ENCODE measurements around the gene SPRED1.
"Not testable (repeated sequence)": the region's sequence is repeated elsewhere in the genome, so short reads cannot be mapped to it uniquely, and the experiment has no call there.

Gene SPRED1

GRCh38 chr15:38277281-38277680 lies 24.6 kb downstream of the SPRED1 start:
- H3K27ac Mint-ChIP-seq; H3K4me1 Mint-ChIP-seq; ATAC-seq (ENCODE audit: low read depth); H3K9me3 Mint-ChIP-seq; H3K4me3 Mint-ChIP-seq; H3K27me3 Mint-ChIP-seq; H3K36me3 Mint-ChIP-seq; DNase-seq (ENCODE audit: low spot score in 2 of 2): not testable (repeated sequence)

DNA sequence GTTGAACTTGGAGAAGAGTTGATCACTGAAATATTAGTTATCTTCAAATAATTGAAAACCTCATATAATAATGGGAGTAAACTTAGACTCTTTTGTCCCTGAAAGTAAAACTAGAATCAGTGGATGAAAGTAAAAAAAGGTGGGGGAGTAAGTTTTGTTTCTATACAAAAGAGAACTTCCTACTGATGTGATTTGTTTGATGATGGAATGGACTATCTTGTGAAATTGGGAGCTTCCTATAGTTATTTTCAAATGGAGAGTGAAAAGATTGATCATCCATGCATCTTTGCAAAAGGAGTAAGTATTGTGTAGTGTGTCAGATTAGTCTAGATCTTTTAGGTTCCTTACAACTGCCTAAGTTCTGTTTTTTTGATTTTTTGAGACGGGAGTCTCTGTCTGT lies 28.4 kb downstream of the SPRED1 start:
- DNase-seq (ENCODE audit: low spot score in 2 of 2) (no peak), ATAC-seq (ENCODE audit: low read depth) (no peak)
- Mint-ChIP-seq H3K4me3 (no peak overlapping the region), H3K36me3 (no peaks in the 10 kb centered on the region), H3K27ac (no peak overlapping the region), H3K27me3 (no peaks in the 10 kb centered on the region), H3K4me1 (no peaks in the 10 kb centered on the region), H3K9me3 (peaks cover 2% of the 10 kb centered on the region)

DNA sequence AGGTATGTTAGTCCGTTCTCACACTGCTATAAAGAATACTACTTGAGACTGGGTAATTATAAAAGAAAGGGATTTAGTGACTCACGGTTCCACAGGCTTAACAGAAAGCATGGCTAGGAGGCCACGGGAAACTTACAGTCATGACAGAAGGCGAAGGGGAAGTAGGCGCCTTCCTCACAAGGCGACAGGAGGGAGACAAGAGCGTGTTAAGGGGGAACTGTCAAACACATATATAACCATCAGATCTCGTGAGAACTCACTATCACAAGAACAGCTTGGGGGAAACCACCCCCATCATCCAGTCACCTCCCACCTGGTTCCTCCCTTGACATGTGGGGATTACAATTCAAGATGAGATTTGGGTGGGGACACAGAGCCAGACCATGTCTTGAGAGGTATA lies 30.4 kb downstream of the SPRED1 start:
- no peaks in the 10 kb centered on the region for H3K36me3 Mint-ChIP-seq
- H3K27me3 Mint-ChIP-seq = no peaks in the 10 kb centered on the region
- H3K4me1 Mint-ChIP-seq = no peaks in the 10 kb centered on the region
- no peaks in the 10 kb centered on the region for H3K9me3 Mint-ChIP-seq
- H3K4me3 Mint-ChIP-seq = no peak overlapping the region
- ATAC-seq (ENCODE audit: low read depth) (no peak), DNase-seq (ENCODE audit: low spot score in 2 of 2) (no peak)
- H3K27ac Mint-ChIP-seq = no peak overlapping the region

GRCh38 chr15:38285456-38285855 lies 32.8 kb downstream of the SPRED1 start:
- Mint-ChIP-seq H3K4me3 (no peak overlapping the region), H3K9me3 (peaks cover 1% of the 10 kb centered on the region), H3K36me3 (peaks cover 2% of the 10 kb centered on the region), H3K27ac (no peak overlapping the region), H3K27me3 (no peaks in the 10 kb centered on the region), H3K4me1 (no peaks in the 10 kb centered on the region)
- ATAC-seq (ENCODE audit: low read depth) = no peak
- no peak for DNase-seq (ENCODE audit: low spot score in 2 of 2)

DNA sequence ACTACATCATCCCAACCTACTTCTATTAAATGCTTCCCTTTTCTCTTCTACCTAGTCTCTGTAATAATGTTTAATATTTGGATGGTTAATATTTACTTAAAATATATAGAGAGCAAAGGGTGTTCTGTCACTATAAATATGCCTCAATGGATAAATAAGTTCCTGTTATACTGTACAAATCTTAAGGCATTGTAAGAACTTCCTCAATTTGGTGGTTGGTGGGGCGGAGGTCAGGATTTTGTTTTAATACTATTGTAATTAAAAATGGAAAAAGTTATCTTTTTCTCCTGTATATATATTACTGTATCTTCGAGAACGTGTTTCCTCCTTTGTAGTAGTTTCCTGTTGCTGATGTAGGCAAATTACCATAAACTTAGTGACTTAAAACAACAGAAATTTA lies 41.5 kb downstream of the SPRED1 start:
- peaks cover 4% of the 10 kb centered on the region for H3K36me3 Mint-ChIP-seq
- peaks cover 1% of the 10 kb centered on the region for H3K9me3 Mint-ChIP-seq
- DNase-seq (ENCODE audit: low spot score in 2 of 2) (no peak), ATAC-seq (ENCODE audit: low read depth) (no peak)
- no peak overlapping the region for H3K4me3 Mint-ChIP-seq
- no peaks in the 10 kb centered on the region for H3K4me1 Mint-ChIP-seq
- no peak overlapping the region for H3K27ac Mint-ChIP-seq
- no peaks in the 10 kb centered on the region for H3K27me3 Mint-ChIP-seq

- no peak overlapping the region for H3K4me3 Mint-ChIP-seq
- no peak for DNase-seq (ENCODE audit: low spot score in 2 of 2)
- peaks cover 3% of the 10 kb centered on the region for H3K36me3 Mint-ChIP-seq
These were observed 45.2 kb downstream of the SPRED1 start for GRCh38 chr15:38297623-38298388.

DNA sequence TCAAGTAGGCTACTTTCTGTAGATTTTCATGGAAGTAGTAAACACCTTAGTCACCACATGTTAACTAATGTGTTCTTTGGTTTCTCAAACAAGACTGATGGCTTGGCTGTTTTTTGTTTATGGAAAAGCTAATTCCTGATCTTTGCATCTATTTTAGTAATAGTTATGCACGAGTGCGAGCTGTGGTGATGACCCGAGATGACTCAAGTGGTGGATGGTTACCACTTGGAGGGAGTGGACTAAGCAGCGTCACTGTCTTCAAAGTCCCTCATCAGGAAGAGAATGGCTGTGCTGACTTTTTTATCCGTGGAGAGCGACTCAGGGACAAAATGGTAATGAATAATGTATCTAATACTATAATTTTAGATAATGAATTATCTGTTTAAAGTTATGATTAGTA lies 46.6 kb downstream of the SPRED1 start:
- Mint-ChIP-seq H3K4me3 (no peak overlapping the region), H3K9me3 (no peaks in the 10 kb centered on the region), H3K4me1 (no peaks in the 10 kb centered on the region), H3K36me3 (peaks cover 3% of the 10 kb centered on the region), H3K27ac (no peak overlapping the region), H3K27me3 (no peaks in the 10 kb centered on the region)
- no peak for DNase-seq (ENCODE audit: low spot score in 2 of 2)
- no peak for ATAC-seq (ENCODE audit: low read depth)

More at GRCh38 chr15:38297623-38298388, 45.2 kb downstream of the SPRED1 start:
- Mint-ChIP-seq H3K4me1 (no peaks in the 10 kb centered on the region), H3K27ac (no peak overlapping the region), H3K27me3 (no peaks in the 10 kb centered on the region), H3K9me3 (no peaks in the 10 kb centered on the region)
- ATAC-seq (ENCODE audit: low read depth) = no peak

DNA sequence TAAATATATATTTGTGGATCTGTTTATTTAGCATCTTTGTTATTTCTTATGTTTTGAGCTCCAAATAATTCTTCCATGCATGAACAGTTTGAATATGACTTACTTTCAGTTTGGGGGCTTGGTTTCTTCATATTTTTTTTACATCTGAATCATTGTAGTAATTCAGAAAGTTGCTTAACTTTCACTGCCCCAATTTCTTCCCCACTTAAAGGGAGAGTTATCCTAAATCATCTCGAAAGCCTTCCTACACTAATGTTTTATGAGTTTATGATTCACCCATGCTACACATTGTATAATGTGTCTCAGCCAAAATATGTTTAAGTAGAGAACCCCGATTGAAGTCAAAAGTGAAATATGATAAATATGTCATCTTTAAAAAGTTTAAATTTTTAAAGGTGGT lies 47.8 kb downstream of the SPRED1 start:
- DNase-seq (ENCODE audit: low spot score in 2 of 2) (no peak), ATAC-seq (ENCODE audit: low read depth) (no peak)
- Mint-ChIP-seq H3K27ac (no peak overlapping the region), H3K9me3 (no peaks in the 10 kb centered on the region), H3K4me3 (no peak overlapping the region), H3K36me3 (peaks cover 3% of the 10 kb centered on the region), H3K4me1 (no peaks in the 10 kb centered on the region), H3K27me3 (no peaks in the 10 kb centered on the region)

- DNase-seq (ENCODE audit: low spot score in 2 of 2) (no peak), ATAC-seq (ENCODE audit: low read depth) (no peak)
- Mint-ChIP-seq H3K27ac (no peak overlapping the region), H3K27me3 (no peaks in the 10 kb centered on the region), H3K4me3 (no peak overlapping the region), H3K4me1 (peaks cover 10% of the 10 kb centered on the region), H3K36me3 (peaks cover 3% of the 10 kb centered on the region), H3K9me3 (no peaks in the 10 kb centered on the region)
These were observed 51.8 kb downstream of the SPRED1 start for GRCh38 chr15:38304481-38304880.

GRCh38 chr15:38307251-38307650 lies 54.6 kb downstream of the SPRED1 start:
- peaks cover 10% of the 10 kb centered on the region for H3K4me1 Mint-ChIP-seq
- no peaks in the 10 kb centered on the region for H3K9me3 Mint-ChIP-seq
- no peak for DNase-seq (ENCODE audit: low spot score in 2 of 2)

GRCh38 chr15:38307861-38308641 lies 55.4 kb downstream of the SPRED1 start:
- Mint-ChIP-seq H3K36me3 (no peaks in the 10 kb centered on the region), H3K27me3 (no peaks in the 10 kb centered on the region), H3K9me3 (no peaks in the 10 kb centered on the region), H3K27ac (no peak overlapping the region), H3K4me3 (no peak overlapping the region), H3K4me1 (peaks cover 10% of the 10 kb centered on the region)
- DNase-seq (ENCODE audit: low spot score in 2 of 2) (no peak), ATAC-seq (ENCODE audit: low read depth) (peak; percentile 38)

More at GRCh38 chr15:38307251-38307650, 54.6 kb downstream of the SPRED1 start:
- Mint-ChIP-seq H3K27me3 (no peaks in the 10 kb centered on the region), H3K4me3 (no peak overlapping the region), H3K36me3 (peaks cover 3% of the 10 kb centered on the region), H3K27ac (no peak overlapping the region)
- no peak for ATAC-seq (ENCODE audit: low read depth)

GRCh38 chr15:38308797-38309196 lies 56.2 kb downstream of the SPRED1 start:
- Mint-ChIP-seq H3K4me1 (peaks cover 10% of the 10 kb centered on the region), H3K27ac (no peak overlapping the region), H3K27me3 (no peaks in the 10 kb centered on the region), H3K36me3 (no peaks in the 10 kb centered on the region), H3K9me3 (no peaks in the 10 kb centered on the region), H3K4me3 (no peak overlapping the region)
- ATAC-seq (ENCODE audit: low read depth) = no peak
- no peak for DNase-seq (ENCODE audit: low spot score in 2 of 2)

- DNase-seq (ENCODE audit: low spot score in 2 of 2) (no peak), ATAC-seq (ENCODE audit: low read depth) (no peak)
- Mint-ChIP-seq H3K36me3 (no peaks in the 10 kb centered on the region), H3K27me3 (no peaks in the 10 kb centered on the region), H3K27ac (no peak overlapping the region), H3K4me3 (no peak overlapping the region), H3K9me3 (no peaks in the 10 kb centered on the region), H3K4me1 (peaks cover 10% of the 10 kb centered on the region)
These were observed 59.6 kb downstream of the SPRED1 start for GRCh38 chr15:38312190-38312589.

GRCh38 chr15:38316311-38316710 lies 63.7 kb downstream of the SPRED1 start:
- H3K4me1 Mint-ChIP-seq = no peaks in the 10 kb centered on the region
- no peak overlapping the region for H3K27ac Mint-ChIP-seq
- no peaks in the 10 kb centered on the region for H3K9me3 Mint-ChIP-seq
- DNase-seq (ENCODE audit: low spot score in 2 of 2) (no peak), ATAC-seq (ENCODE audit: low read depth) (no peak)
- no peaks in the 10 kb centered on the region for H3K36me3 Mint-ChIP-seq
- no peaks in the 10 kb centered on the region for H3K27me3 Mint-ChIP-seq
- H3K4me3 Mint-ChIP-seq = no peak overlapping the region

All from memory B cell (primary cell).